GM19324 (cell line): Measurements from ENCODE around the gene DGKE.

Experiments
- ATAC-seq: cut with Tn5 transposase; IDR thresholded peaks from one replicate; pipeline ENCODE4 v1.9.1; 2021; ENCODE audit warnings: mild to moderate bottlenecking, moderate library complexity; ENCODE audit not compliant: unreplicated experiment, low FRiP score

The DGKE gene

GRCh38 chr17:56838687-56839086, 4.7 kb downstream of the DGKE start:
- ATAC-seq, result no peak

GRCh38 chr17:56842577-56842976, 8.6 kb downstream of the DGKE start:
- no peak for ATAC-seq

GRCh38 chr17:56845934-56846333, 12.0 kb downstream of the DGKE start:
- ATAC-seq, result no peak

DNA sequence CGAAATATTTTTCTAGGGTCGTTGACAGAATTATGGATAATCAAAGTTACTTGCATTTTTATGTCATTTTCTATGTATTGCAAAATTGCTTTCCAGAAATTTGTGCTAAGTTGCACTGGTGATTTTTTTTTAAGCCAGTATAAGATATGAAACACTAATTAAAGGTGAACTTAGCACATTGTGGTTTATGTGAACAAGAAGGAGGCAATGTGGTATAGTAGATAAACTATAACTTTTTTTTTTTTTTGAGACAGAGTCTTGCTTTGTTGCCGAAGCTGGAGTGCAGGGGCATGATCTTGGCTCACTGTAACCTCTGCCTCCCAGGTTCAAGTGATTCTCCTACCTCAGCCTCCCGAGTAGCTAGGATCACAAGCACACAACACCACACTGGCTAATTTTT, 13.2 kb downstream of the DGKE start:
- no peak for ATAC-seq

DNA sequence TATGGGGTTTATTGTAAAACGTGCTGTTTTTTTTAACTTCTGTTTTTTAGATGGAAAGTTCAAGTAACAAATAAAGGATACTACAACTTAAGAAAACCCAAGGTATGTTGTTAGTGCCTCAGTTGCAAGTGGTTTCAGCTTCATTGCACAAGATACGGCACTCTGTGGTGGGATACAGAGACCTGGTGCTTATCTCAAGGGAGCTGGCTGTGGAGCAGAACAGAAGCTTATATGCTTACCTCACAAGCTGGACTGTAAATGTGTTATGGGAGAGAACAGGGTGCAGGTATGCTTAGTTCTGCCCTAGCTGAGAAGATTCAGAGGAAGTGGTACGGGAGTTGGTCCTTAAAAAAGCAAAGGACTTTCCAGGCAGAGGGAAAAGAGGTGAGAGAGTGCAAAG, 15.2 kb downstream of the DGKE start:
- ATAC-seq, result no peak

DNA sequence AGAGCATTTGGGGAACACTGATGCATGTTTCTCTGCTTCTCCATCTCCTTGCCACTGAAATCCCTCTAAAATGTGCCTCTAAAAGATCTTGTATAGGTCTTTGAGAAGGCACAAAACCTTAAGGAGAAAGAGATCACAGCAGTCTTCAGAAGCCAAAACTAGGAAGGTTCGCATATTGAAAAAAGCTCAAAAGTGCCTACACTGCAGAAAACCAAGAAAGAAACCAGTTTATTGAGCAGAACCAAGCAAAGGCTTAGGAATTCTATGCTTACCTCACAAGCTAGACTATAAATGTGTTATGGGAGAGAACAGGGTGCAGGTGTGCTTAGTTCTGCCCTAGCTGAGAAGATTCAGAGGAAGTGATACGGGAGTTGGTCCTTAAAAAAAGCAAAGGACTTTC, 16.6 kb downstream of the DGKE start:
- no peak for ATAC-seq

DNA sequence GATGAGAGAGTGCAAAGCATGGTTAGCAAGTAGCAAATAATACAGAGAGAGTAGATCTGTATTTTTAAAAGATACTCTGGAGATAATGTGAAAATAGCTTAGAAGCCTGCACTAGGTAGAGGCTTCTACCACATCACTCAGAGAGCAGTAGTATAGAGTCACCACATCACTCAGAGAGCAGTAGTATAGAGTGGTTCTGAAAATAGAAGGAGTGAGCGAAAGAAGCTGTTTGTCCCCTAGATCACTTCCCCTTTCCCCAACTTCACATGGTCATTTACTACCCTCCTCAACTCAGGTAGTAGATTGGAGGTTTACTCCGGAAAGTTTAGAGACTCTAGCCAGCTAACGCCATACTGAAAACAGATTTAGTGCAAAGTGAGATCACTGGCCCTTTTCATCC, 17.1 kb downstream of the DGKE start:
- no peak for ATAC-seq

- no peak for ATAC-seq
These were observed 27.9 kb downstream of the DGKE start for GRCh38 chr17:56861899-56862298.

DNA sequence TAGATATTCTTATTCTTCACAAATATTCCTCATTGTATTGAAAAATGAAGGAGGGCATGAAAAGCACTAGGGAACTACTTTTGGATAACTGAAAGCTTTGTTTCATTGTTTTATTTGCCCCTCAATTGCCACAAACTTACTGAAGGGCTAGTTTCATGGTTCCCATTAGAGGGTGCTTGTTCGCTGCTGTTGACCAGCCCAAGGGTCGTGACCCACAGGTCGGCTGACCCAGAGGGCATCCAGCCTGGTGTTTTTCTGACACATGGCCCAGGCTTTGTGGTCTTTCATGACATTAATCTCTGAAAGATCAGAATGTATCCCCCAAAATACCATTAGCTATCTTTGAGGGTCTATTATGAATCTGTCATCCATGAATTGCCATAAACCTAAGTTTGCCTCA, 30.0 kb downstream of the DGKE start:
- ATAC-seq, result no peak

GRCh38 chr17:56866076-56866475, 32.1 kb downstream of the DGKE start:
- no peak for ATAC-seq

GRCh38 chr17:56866496-56866895, 32.5 kb downstream of the DGKE start:
- no peak for ATAC-seq

- ATAC-seq, result no peak
These were observed 34.0 kb downstream of the DGKE start for GRCh38 chr17:56867948-56868376.

- ATAC-seq, result no peak
These were observed 34.8 kb downstream of the DGKE start for GRCh38 chr17:56868716-56869115.

DNA sequence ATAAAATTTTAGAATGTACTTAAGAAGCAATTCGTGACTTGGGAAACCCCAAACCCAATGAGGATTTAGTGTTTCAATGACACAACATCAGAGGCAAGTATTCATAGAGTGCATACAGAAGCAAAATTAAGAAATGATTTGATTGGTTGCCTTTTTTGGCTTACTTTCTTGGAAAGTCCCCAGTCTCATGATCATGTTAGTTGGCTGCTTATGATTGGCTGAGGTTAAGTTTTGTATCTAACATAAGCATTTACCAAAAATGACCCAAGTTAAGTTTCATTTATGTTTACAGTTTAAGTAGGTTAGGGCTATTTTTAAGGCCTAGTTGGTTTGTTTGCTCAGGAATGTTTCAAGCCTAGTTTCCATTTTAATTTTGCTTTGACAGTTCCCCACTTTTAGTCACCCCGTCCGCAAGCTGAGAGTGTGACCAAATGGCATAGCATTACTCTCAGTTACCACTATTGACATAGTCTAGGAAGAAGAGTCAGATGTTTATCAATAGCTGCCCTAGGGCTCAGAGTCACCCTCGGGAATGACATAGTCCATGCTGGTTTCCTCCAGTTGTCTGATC, 36.2 kb downstream of the DGKE start:
- ATAC-seq, result no peak

DNA sequence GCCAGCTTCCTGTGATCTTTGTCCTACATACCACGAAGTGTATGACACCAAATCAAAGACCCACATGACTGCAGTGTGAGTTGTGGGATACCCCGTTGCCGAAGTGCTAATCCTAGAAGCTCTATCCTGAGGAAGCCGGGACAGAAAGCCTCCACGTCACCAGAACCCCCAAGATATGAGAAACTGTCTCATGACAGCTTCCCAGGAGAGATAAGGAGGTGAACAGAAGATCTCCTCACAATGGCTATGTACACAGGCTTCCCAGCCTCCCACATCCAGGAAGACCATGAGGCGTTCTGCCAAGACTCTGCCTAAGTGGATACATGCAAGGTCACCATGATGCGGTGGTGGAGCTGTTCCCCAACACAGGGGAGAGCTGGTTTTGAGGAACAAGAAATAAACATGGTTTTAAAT, 42.8 kb downstream of the DGKE start:
- no peak for ATAC-seq

DNA sequence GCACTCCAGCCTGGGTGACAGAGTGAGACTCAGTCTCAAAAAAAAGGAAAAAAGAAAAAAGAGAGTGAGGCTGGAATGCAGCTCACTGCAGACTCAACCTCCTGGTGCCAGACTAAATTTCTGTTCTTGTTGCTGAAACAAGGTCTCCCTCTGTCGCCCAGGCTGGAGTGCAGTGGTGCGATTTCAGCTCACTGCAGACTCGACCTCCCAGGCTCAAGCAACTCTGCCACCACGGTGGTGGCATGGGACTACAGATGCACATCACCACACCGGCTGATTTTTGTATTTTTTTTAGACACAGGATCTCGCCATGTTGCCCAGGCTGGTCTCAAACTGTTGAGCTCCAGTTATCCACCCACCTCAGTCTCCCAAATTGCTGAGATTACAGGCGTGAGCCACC, 45.3 kb downstream of the DGKE start:
- ATAC-seq, result no peak

DNA sequence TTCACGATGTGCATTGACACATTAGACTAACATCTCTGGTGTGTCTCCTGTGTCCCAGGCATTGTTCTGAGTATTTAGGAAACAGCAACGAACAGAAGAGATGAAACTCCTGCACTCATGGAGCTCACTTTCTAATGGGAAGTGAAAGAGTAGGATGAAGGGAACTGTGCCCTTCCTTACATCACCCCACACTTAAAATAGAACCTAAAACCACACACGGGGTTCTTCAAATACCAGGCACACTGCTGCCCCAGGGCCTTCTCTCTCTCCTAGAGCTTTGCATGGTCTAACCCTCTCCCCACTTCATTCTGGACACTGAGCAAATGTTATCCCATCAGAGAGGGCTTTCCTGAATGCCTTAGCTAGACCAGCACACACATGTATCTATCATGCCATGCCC, 46.2 kb downstream of the DGKE start:
- no peak for ATAC-seq

DNA sequence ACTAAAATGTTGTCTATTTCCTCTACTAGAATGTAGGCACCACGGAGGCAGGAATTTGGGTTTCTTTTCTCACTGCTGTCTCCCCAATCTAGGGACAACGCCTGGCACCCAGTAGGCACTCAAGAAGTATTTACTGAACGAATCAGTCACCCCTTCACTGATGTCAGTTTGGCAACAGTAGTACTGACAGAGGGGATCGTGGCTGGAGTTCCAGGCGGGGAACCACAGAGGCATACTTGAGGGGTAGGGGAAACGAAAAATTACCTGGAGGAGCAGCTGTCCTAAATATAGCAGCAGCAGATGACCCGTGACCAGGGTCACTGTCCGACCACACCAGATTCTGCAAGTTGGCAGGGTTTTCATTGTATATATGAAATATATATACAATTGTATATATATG, 46.6 kb downstream of the DGKE start:
- ATAC-seq, result no peak

DNA sequence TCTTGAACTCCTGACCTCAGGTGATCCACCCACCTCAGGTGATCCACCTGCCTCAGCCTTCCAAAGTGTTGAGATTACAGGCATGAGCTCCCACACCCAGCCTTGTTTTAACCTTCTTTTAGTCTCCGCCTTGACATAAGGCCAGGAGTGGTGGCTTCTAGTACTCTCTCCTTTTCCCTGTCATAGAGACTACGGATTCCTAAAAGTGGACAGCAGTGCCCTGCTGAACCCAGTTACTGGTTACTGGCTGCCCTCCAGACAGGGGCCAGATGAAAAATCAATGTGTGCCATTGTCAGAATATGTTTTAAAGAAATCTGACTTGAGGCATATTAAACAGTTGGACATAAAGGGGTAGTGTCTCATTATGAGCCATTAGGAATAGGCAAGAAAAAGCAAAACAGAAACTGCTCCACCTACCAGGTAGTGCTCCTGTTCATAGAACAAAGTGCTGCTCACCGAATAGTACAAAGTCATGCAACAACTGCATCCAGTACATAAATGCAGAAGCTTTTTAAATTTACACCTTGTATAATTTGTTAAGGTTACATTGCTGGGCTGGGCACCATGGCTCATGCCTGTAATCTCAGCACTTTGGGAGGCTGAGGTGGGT, 47.8 kb downstream of the DGKE start:
- no peak for ATAC-seq

GRCh38 chr17:56883616-56884015, 49.7 kb downstream of the DGKE start:
- ATAC-seq, result no peak

GRCh38 chr17:56884483-56885311, 50.7 kb downstream of the DGKE start:
- ATAC-seq, result no peak

DNA sequence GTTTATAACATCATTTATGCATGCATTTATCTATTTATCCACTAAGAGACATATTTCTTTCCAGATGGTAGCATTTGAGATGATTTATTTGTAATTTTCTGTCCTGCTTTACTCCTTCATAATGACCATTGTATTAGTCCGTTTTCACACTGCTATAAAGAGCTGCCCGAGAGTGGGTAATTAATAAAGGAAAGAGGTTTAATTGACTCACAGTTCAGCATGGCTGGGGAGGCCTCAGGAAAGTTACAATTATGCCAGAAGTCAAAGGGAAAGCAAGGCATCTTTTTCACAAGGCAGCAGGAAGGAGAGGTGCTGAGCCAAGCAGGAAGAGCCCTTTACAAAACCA, 51.3 kb downstream of the DGKE start:
- no peak for ATAC-seq
